NCI-H1694 treated with DMSO at 0.1 percent for 48 hours (cell line): ENCODE results near the gene UBE3D.
"Not testable (repeated sequence)": the region's sequence is repeated elsewhere in the genome, so short reads cannot be mapped to it uniquely, and the experiment has no call there.

ENCODE experiments used
- DNase-seq: peaks from one replicate; lab custom pipeline; 2025; lab: John Stamatoyannopoulos, UW

UBE3D gene

GRCh38 chr6:82978362-82978945, 87.2 kb downstream of the UBE3D start:
- no peak for DNase-seq

- DNase-seq, result no peak
Observed at GRCh38 chr6:82976179-82976578, 89.5 kb downstream of the UBE3D start.

DNA sequence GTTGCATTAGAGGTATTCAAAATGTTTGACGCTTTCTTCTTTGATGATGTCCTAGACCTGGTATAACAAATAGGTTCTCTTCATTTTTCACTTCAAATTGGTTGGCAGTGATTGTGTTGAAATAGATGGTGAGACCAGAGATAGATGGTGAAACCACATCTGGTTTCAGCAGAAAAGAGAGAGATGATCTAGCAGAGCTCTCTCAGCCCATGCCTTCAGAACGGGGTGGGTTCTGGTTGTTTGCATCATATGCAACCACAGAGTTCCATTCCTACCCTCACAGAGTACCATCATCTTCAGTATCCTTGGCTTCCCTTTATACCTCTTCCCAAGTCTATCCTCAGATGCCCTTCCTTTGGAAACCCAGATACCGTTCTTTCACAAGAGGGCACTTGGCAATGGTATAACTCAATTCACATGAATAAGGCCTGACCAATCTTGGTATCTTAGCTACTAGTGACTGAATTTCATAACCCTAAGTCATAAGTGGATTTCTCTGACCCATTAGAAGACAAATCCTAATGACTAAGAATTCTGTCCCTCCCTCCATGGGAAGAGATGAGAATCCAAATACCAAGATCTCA, 93.7 kb downstream of the UBE3D start:
- DNase-seq, result no peak

DNA sequence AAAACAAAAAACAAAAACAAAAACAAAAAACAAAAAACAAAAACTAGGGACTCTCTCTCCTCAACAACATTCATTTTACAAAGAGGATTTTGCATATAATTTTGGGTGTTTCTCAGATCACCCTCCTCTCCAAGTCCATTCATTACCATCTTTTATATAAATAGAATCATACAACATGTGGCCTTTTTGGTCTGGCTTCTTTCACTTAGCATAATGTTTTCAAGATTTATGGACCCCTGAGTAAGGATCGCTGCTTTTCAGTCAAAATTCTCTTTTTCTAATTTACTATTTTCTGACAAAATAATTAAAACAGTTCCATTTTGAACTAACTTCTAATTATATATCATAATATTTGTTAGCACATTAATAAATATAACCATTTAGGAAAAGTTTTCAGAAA, 94.8 kb downstream of the UBE3D start:
- no peak for DNase-seq

DNA sequence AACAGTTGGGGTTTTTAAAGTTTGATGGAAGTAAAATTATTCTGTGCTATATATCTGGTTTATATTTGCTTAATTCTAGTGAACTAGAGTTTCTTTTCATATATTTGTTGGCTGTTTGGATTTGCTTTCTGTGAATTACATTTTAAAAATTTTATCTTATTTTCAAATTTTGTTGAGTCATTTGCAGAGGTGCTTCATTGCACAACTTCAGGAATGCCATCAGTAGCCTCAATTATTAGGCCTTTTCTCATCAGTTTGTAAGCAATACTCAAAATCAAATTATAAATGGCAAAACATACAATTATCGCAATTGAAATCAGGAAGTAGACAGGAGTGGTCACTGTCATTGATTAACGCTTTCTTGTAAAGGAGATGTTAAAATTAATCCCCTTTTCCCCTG, 96.9 kb downstream of the UBE3D start:
- DNase-seq, result no peak

DNA sequence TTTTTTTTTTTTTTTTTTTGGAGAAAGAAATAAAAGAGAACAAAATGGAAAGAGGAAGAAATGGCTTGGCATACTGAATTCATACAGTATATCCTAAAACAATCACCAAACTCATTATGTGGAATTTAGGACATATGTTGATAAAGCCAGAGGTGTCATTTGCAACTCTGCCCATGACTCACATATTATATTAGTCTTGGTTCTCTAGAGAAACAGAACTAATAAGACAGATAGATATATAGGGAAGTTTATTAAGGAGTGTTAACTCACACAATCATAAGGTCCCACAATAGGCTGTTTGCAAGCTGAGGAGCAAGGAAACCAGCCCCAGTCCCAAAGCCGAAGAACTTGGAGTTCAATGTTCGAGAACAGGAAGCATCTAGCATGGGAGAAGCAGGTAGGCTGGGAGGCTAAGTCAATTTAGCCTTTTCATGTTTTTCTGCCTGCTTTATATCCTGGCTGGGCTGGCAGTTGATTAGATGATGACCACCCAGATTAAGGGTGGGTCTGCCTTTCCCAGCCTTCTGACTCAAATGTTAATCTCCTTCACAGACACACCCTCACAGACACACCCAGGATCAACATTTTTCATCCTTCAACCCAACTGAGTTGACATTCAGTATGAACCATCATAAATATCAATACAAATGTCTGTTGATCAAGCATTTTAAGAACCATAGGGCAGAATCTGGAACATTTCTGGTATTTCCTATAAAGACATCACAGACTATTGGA, 102.3 kb downstream of the UBE3D start:
- no peak for DNase-seq

DNA sequence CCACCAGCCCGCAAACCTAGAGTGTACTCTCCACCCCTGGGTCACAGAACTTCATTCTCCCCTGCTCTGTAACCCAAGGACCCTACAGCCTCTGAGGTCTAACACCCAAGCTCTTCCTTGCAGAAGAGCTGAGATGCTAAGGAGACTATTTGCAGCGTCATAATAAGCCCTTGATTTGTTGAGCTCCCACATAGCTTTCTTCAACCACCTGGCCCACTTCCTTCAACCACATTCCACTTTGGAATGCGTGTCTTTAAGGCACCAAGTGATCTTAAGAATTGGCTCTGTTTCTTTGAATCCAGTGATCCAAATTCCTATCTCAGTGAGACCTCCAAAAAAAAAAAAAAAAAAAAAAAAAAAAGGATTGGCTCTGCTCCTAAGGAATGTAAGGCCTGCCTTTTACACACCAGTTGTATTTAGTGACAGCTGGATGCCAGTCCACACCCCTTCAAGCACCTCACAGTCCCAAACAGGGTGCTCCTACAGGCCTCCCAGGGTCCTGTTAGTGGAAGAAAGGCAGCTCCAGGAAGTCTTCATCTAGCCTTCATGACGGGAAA, 106.2 kb downstream of the UBE3D start:
- no peak for DNase-seq

GRCh38 chr6:82958551-82958950, 107.1 kb downstream of the UBE3D start:
- DNase-seq, result no peak

GRCh38 chr6:82957868-82958245, 107.8 kb downstream of the UBE3D start:
- DNase-seq, result no peak

DNA sequence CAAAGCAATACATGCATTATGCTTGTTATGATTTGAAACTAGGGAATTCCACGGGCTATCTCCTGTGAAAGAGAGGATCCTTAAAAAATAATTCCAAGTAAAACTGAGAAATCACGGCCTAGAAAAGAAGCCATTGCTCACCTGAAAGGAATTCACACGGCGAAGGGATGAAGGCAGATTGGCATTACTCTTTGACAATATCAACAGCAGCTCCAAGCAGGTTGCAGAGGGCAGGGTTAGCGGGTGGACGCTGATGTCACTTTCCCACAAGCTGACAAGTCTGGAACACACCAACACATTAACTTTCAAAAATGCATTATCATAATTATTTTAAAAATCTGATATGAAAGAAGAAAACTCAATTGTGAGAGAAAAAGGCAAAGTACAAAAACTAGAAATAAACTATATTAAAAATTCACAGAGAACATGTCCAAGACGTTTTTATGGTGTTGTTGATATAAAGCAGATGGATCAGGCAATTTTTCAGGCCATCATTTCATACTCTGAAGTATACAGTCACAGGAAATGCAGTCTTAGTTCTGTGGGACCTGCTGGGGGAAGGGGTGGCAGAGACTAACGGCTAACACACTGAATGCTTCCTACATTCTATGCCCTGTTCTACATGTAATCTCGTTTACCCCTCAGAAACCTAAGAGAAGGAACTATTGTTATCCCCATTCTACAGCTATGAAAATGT, 108.3 kb downstream of the UBE3D start:
- DNase-seq, result no peak

DNA sequence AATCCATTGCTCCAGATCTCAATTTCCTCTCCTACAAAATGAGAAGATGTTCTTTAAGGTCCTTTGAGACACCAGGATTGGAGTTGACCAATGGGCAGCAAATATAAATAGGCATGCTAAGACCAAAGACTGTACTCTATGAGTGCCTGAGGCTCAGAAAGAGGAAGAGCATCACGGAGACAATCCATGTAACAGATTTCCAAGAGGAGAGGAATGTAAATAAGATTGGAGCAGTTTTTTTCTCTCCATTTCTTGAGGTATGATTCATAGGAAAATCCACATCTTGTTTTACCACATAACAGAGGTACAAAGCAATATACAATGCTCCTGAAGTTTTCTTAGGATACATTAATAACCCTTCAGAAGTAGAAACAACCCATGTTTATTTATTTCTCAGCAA, 109.8 kb downstream of the UBE3D start:
- no peak for DNase-seq

- no peak for DNase-seq
Observed at GRCh38 chr6:82954937-82955577, 110.6 kb downstream of the UBE3D start.

DNA sequence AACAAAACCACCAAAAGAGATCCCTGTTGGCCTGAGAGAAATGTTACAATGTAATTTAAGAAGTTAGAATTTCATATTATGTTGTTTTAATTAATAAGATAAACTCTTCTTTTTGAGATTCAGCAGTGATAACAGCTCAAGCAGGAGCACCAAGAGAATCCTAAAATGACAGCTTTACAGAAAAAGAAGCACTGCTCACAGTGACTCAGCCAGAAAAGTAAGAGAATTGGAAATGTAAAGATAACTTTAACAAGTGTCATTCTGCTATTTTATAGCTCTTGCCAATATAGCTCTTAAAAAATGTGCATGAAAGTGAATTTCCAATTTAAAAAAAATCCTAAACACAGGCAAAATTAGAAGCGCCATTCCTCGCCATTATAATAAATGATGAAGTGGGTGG, 111.3 kb downstream of the UBE3D start:
- DNase-seq, result no peak

DNA sequence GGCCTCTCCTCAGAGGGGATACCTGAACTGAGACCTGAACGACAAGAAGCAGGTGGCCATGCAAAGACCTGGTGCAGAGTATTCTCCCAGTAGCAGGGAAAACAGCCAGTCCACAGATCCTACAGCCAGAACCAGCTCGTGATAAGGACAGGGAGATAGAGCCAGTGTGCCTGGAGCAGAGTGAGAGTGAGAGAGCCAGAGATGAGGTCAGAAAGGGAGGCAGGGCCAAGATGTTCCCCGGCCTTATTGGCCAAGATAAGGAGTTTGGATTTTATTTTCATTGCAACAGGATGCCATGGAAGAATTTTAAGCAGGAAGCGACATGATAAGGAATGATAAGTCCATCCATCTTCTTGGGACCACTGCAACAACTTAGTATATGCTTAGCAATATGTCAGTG, 111.8 kb downstream of the UBE3D start:
- DNase-seq, result no peak

DNA sequence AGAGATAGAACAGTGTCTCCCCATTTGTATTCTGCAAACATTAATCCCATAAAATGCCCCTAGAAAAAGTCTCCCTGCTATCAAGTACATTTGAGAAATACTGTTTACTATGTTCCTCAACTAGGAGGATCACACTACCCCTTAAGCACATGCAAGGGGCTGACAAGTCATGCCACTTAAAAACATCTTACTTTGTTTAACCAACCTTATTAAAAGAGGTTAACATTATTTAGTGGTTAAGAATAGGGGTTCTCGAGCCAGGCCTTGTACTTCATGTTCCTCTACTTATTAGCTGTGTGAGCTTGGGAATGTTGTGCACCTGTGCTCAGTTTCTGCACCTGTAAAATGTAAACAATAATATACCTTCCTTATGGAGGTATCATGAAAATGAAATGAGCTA, 113.7 kb downstream of the UBE3D start:
- no peak for DNase-seq

DNA sequence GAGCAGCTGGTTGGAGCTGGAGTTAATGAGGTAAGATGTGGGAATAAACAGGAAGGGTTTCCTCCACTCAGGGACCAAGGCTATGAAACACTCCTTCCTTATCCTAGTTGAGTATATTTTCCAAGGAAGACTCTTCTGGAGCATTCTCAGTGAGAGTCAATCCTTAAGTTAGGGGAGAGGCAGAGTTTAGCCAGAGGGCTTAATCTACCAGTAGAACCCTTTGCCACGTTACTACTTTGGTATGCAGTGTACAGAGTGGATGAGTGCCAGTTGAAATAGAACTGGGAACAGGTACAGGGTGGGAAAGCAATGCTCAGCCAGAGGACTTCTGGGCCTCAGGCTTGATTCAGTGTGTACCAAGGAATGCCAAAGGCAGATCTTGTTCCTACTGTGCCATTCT, 114.3 kb downstream of the UBE3D start:
- DNase-seq, result no peak

GRCh38 chr6:82930915-82931314, 134.7 kb downstream of the UBE3D start:
- not testable (repeated sequence) for DNase-seq

DNA sequence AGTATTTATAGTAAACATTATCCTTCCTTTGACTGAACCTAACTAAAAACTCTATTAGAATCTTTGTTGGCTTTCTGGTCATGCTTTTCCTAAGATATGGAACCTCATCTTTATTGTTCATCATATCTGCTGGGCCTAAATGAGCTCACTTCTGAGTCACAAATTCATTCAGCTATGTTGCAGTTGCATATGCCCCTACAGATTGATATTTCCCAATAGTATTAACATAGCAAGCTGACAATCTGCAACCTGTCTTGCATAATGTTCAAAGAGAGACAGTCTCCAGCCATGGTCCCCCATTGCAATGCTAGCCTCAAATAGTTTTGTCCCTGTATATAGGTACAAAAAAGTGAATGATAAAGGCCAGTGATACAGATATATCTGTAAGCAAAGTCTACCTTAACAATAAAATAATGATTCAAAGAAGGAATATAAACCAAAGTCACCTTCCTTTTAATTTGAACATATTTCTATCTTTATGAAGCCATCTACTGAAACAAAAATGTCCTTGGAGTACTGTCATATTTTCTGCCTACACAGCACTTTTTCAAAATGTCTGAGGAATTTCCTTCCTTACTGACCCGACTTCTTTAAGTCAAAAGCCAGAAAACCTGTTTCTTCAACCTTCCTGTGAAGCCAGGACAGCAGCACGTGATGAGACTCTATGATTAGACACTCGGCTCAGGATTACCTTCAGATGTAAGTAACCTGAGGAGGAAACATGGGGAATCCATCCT, 140.7 kb downstream of the UBE3D start:
- DNase-seq, result no peak

- no peak for DNase-seq
Observed at GRCh38 chr6:82921258-82921657, 144.4 kb downstream of the UBE3D start.

DNA sequence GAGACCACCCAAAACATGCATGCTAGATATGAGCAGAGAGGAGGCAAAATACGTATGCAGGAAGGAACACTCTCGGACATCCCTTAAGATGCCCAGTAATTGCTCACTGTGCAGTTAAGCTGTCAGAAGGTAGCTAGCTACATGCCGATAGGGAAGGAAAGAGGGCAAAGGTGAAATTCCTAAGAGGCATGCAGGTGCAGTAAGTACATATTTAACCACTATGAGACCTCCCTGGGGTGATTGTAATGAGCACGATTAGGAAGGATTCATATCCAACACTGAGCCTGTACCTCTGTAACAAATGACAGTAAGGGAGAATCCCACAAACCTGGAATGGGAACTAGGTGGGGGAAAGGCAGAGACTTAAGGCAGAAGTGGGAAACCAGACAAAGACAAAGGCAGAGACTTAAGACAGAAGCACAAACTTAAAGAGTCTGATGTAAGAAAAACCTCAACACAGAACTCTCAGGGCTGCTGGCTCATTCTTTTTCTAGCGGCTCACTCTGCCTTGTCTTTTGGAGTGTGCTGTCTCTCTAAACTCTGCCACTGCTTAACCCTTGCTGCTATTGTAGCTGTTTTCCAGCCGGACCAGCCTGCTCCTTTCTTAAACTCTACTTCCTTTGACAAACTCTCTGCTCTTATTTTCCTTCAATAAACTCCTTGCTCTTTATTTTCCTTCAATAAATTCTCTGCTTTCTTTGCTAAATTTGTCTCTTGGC, 148.1 kb downstream of the UBE3D start:
- DNase-seq, result no peak

GRCh38 chr6:82915666-82916065, 150.0 kb downstream of the UBE3D start:
- no peak for DNase-seq
